GM12878 (cell line): Measurements from ENCODE around the gene SLC12A7.
"Not testable (repeated sequence)": the region's sequence is repeated elsewhere in the genome, so short reads cannot be mapped to it uniquely, and the experiment has no call there.

Source experiments
- ATF7 ChIP-seq: fragments of 450-650 bp; IDR thresholded peaks from 2 replicates; pipeline ENCODE4 v1.6.1; 2016; ENCODE audit warnings: low read depth, mild to moderate bottlenecking
- CEBPB ChIP-seq, 2 experiments: fragments of 150-350 bp in 1 of 2; IDR thresholded peaks; 2 replicates each; pipeline ENCODE4 v1.6.1; 2012 to 2014; ENCODE audit warnings: low read depth in 2 of 2, low read length in 2 of 2, borderline replicate concordance in 1 of 2, inconsistent platforms in 1 of 2
- CHD2 ChIP-seq: IDR thresholded peaks from 2 replicates; pipeline ENCODE4 v1.6.1; 2011; ENCODE audit warnings: low read depth, low read length, improper control_type of control experiment, borderline replicate concordance
- EP300 ChIP-seq, 2 experiments: fragments of 150-350 bp in 1 of 2; IDR thresholded peaks; 2 replicates each; pipeline ENCODE4 v1.6.1; 2011 to 2012; ENCODE audit warnings: low read depth in 2 of 2, low read length in 2 of 2, borderline replicate concordance in 1 of 2, improper control_type of control experiment in 1 of 2, inconsistent platforms in 1 of 2; ENCODE audit not compliant: control insufficient read depth in 1 of 2
- NFIC ChIP-seq: IDR thresholded peaks from 2 replicates; pipeline ENCODE4 v1.6.1; 2012; ENCODE audit warnings: low read depth, mild to moderate bottlenecking, inconsistent platforms, low read length, moderate library complexity
- POLR2A ChIP-seq: IDR thresholded peaks from 2 replicates; pipeline ENCODE4 v1.6.1; 2011; ENCODE audit warnings: low read depth, mild to moderate bottlenecking, low read length
- SMARCA5 ChIP-seq: fragments of 450-650 bp; IDR thresholded peaks from 2 replicates; pipeline ENCODE4 v1.6.1; 2017; ENCODE audit warnings: mild to moderate bottlenecking
- SP1 ChIP-seq: IDR thresholded peaks from one replicate; pipeline ENCODE4 v1.6.1; 2011; ENCODE audit warnings: low read depth, low read length
- SRF ChIP-seq, 2 experiments: IDR thresholded peaks; 2 replicates each; pipeline ENCODE4 v1.6.1; 2011; ENCODE audit warnings: low read depth in 2 of 2, low read length in 2 of 2, mild to moderate bottlenecking in 1 of 2, moderate library complexity in 1 of 2
- TAF1 ChIP-seq: IDR thresholded peaks from 2 replicates; pipeline ENCODE4 v1.6.1; 2011; ENCODE audit warnings: mild to moderate bottlenecking, low read depth, low read length, borderline replicate concordance
- TBL1XR1 ChIP-seq: IDR thresholded peaks from 2 replicates; pipeline ENCODE4 v1.6.1; 2012; ENCODE audit warnings: low read depth, low read length, improper control_type of control experiment
- ZNF217 ChIP-seq: fragments of 450-650 bp; IDR thresholded peaks from 2 replicates; pipeline ENCODE4 v1.6.1; 2017; ENCODE audit warnings: antibody characterized with exemption, mild to moderate bottlenecking
- TF ChIP-seq, protein P1 (sequence below), 3 experiments: IDR thresholded peaks in 2 of 3; conservative IDR thresholded peaks in 1 of 3; 2 replicates each; pipeline ENCODE4 v1.5.1; 2011; ENCODE audit warnings: low read depth in 3 of 3, low read length in 3 of 3, mild to moderate bottlenecking in 3 of 3, control low read depth in 2 of 3, moderate library complexity in 2 of 3, inconsistent platforms in 1 of 3, mixed read lengths in 1 of 3; ENCODE audit not compliant: control insufficient read depth in 2 of 3, insufficient read depth in 1 of 3; ENCODE audit errors: extremely low read depth in 1 of 3
- TF ChIP-seq, protein P2 (sequence below): IDR thresholded peaks from 2 replicates; pipeline ENCODE4 v1.6.1; 2012; ENCODE audit warnings: low read depth, low read length, improper control_type of control experiment

DNA sequence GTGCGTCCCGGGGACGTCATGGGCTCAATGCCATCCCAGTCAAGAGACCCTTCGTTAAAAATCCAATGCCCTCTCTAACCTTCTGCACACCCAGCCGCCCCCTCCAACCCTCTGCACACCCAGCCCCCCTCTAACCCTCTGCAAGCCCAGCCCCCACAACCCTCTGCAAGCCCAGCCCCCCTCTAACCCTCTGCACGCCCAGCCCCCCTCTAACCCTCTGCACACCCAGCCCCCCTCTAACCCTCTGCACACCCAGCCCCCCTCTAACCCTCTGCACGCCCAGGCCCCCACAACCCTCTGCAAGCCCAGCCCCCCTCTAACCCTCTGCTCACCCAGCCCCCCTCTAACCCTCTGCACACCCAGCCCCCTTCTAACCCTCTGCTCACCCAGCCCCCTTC is 13.9 kb downstream of the SLC12A7 start:
- TF ChIP-seq EP300 (IDR thresholded peaks at IDR 0.05; ENCODE audit: borderline replicate concordance in 1 of 2, control insufficient read depth in 1 of 2, low read depth in 2 of 2, low read length in 2 of 2); SRF (IDR thresholded peaks at IDR 0.05; ENCODE audit: low read depth in 2 of 2, low read length in 2 of 2); NFIC; CEBPB (IDR thresholded peaks at IDR 0.05; ENCODE audit: borderline replicate concordance in 1 of 2, low read depth in 2 of 2, low read length in 2 of 2); SP1; TAF1; ZNF217; ATF7; POLR2A; CHD2; TBL1XR1; SMARCA5: not testable (repeated sequence)
- TF ChIP-seq, protein P1, sequence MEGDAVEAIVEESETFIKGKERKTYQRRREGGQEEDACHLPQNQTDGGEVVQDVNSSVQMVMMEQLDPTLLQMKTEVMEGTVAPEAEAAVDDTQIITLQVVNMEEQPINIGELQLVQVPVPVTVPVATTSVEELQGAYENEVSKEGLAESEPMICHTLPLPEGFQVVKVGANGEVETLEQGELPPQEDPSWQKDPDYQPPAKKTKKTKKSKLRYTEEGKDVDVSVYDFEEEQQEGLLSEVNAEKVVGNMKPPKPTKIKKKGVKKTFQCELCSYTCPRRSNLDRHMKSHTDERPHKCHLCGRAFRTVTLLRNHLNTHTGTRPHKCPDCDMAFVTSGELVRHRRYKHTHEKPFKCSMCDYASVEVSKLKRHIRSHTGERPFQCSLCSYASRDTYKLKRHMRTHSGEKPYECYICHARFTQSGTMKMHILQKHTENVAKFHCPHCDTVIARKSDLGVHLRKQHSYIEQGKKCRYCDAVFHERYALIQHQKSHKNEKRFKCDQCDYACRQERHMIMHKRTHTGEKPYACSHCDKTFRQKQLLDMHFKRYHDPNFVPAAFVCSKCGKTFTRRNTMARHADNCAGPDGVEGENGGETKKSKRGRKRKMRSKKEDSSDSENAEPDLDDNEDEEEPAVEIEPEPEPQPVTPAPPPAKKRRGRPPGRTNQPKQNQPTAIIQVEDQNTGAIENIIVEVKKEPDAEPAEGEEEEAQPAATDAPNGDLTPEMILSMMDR (IDR thresholded peaks at IDR 0.05 in 2 of 3, conservative IDR thresholded peaks at IDR 0.05 in 1 of 3; ENCODE audit: control insufficient read depth in 2 of 3, extremely low read depth in 1 of 3, insufficient read depth in 1 of 3, low read depth in 3 of 3, low read length in 3 of 3): not testable (repeated sequence)
- TF ChIP-seq, protein P2, sequence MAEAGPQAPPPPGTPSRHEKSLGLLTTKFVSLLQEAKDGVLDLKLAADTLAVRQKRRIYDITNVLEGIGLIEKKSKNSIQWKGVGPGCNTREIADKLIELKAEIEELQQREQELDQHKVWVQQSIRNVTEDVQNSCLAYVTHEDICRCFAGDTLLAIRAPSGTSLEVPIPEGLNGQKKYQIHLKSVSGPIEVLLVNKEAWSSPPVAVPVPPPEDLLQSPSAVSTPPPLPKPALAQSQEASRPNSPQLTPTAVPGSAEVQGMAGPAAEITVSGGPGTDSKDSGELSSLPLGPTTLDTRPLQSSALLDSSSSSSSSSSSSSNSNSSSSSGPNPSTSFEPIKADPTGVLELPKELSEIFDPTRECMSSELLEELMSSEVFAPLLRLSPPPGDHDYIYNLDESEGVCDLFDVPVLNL: not testable (repeated sequence)
